HL-60 (cell line): Measurements from ENCODE around the gene SARDH.

Experiments
- DNase-seq, 2 experiments: peaks; one replicate each; pipeline ENCODE4 v3.0.0-alpha.2; 2010 to 2020; ENCODE audit warnings: low read depth in 1 of 2, low spot score in 1 of 2
- H3K27ac ChIP-seq: fragments of 250-450 bp; sonication (Bioruptor Pico); replicated peaks from 2 replicates; pipeline ENCODE4 v1.5.1; 2020; ENCODE audit warnings: mild to moderate bottlenecking, moderate library complexity
- H3K27me3 ChIP-seq: fragments of 250-450 bp; sonication (Bioruptor Pico); 2 replicates; pipeline ENCODE4 v1.5.1; 2021; ENCODE audit warnings: mild to moderate bottlenecking, moderate library complexity; ENCODE audit not compliant: insufficient read depth, poor library complexity, severe bottlenecking
- H3K4me3 ChIP-seq: replicated peaks from 2 replicates; pipeline ENCODE4 v1.5.1; 2011; ENCODE audit warnings: mild to moderate bottlenecking, control low read depth, low read length; ENCODE audit not compliant: insufficient read depth
- CTCF ChIP-seq: IDR thresholded peaks from one replicate; pipeline ENCODE4 v1.5.1; 2011; ENCODE audit warnings: low read length, control low read depth, inconsistent platforms; ENCODE audit not compliant: insufficient read depth
- GABPA ChIP-seq: IDR thresholded peaks from 2 replicates; pipeline ENCODE4 v1.6.1; 2012; ENCODE audit warnings: low read depth
- POLR2AphosphoS5 ChIP-seq: IDR thresholded peaks from 2 replicates; pipeline ENCODE4 v1.6.1; 2012; ENCODE audit warnings: low read depth
- REST ChIP-seq: IDR thresholded peaks from 2 replicates; pipeline ENCODE4 v1.6.1; 2012; ENCODE audit warnings: low read depth; ENCODE audit not compliant: insufficient replicate concordance
- SPI1 ChIP-seq: IDR thresholded peaks from 2 replicates; pipeline ENCODE4 v1.6.1; 2012; ENCODE audit warnings: low read depth, mild to moderate bottlenecking, borderline replicate concordance

Gene SARDH

GRCh38 chr9:133649194-133649593 lies 89.0 kb downstream of the SARDH start:
- Histone ChIP-seq H3K27me3 (no peaks in the 10 kb centered on the region), H3K4me3 (no peak overlapping the region), H3K27ac (no peak overlapping the region)
- TF ChIP-seq SPI1 (no peak), GABPA (no peak), CTCF (no peak), POLR2AphosphoS5 (no peak), REST (no peak)
- DNase-seq, result no peak

GRCh38 chr9:133647765-133648469 lies 90.2 kb downstream of the SARDH start:
- no peak overlapping the region for H3K4me3 ChIP-seq
- no peak for TF ChIP-seq CTCF
- TF ChIP-seq POLR2AphosphoS5, result no peak
- TF ChIP-seq REST, result no peak
- TF ChIP-seq GABPA, result no peak
- TF ChIP-seq SPI1, result no peak
- H3K27ac ChIP-seq, result no peak overlapping the region
- H3K27me3 ChIP-seq, result no peaks in the 10 kb centered on the region
- DNase-seq, result no peak

DNA sequence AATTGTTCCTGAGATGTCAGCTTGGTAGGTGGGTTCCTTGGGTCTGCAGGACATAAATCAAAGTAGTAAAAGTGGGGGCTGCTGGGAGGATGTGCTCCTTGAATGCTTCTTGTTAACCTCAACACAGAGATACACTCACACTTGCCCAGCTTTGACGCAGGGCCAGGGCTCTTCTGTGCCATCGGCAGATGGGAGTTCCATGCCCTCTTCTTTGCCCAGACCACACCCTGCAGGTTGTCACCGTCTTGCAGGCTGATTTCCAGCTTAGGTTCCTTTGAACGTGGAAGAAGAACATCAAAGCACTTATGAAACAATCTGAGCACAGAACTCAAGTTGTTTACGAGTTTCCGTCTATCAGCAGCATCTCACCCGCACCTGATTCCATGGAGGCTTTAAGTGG lies 91.0 kb downstream of the SARDH start:
- Histone ChIP-seq H3K27ac (no peak overlapping the region), H3K27me3 (no peaks in the 10 kb centered on the region), H3K4me3 (no peak overlapping the region)
- no peak for TF ChIP-seq REST
- TF ChIP-seq SPI1, result no peak
- no peak for TF ChIP-seq GABPA
- no peak for TF ChIP-seq CTCF
- no peak for DNase-seq
